ENCODE data around the gene MCU.
"Not testable (repeated sequence)": the region's sequence is repeated elsewhere in the genome, so short reads cannot be mapped to it uniquely, and the experiment has no call there.

Gene MCU

DNA sequence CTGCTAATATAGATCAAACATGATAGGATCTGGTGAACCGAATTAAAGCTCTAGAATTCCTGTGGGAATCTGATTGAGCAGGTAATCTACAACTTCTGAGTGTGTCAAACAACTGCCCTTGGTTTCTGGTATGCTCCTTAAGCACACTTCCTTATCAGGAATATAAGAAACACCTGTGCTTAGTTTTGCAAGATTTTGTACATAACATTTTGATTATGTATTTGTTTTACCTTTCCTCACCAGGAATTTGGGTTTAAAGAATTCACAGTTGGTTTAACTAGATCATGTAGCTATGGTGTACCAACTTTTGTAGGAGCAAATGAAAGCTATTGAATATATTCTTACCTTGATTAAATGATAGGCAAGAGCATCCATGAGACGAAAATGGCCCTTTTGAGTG lies 40.6 kb downstream of the MCU start:
- no peak for DNase-seq

DNA sequence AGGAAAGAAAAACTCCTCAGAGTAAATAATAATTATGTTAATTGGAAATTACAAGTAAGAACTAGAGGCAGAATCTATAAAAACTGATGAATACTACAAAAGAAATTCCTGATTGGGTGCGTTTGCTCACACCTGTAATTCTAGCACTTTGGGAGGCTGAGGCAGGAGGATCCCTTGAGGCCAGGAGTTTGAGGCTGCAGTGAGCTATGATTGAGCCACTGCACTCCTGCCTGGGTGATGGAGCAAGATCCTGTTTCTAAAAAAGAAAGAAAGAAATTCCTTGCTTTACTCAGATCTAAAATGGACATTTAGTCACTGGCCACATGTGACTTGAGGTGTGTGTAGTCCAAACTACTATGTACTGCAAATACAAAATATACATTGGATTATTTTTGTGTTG lies 42.0 kb downstream of the MCU start:
- DNase-seq: no peak

GRCh38 chr10:72735288-72735936 lies 43.5 kb downstream of the MCU start:
- no peak for DNase-seq

DNA sequence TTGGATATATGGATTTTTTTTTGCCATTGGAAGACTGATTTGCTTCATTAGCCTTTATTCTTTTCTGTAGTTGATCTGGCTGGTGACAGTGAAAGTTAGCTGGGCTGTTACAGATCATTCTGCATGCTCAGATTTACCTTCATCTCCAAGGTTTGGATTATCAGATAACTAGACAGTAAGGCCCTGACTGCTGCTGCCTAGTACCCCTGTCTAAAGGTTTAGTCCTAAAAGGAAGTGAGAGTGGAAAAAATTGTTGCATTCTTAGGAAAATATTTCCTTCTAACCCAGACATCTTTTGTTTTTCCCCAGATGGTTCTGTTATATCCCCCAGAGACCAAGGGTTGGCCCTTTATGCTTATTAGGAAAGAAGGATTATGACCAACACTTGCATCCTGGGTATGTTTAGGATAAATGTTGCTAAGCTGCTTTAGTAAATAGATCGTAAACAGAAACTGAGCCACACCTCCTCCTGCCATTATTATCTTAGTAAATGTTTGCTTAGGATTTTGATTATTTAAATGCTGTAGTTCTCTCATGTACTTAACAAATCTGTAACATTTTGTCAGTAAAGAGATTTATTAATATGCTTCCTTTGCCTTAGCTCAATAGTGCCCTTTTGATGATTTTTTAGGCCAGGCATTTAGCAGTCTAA lies 44.4 kb downstream of the MCU start:
- no peak for DNase-seq

GRCh38 chr10:72736828-72737220 lies 44.9 kb downstream of the MCU start:
- DNase-seq: no peak

DNA sequence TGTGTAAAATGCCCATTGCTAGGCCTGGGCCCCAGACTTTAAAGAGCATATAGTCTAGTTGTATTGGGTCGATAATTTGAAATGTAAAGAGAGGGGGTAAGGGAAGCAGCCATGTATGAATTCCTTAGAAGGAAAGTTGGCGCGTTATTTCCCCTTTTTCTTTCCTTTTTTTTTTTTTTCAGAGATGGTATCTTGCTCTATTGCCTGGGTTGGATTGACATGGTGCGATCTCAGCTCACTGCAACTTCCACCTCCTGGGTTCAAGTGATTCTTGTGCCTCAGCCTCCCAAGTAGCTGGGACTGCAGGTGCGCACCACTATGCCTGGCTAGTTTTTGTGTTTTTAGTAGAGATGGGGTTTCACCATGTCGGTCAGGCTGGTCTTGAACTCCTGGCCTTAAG lies 45.4 kb downstream of the MCU start:
- not testable (repeated sequence) for DNase-seq

- DNase-seq: no peak
These were observed 46.5 kb downstream of the MCU start for GRCh38 chr10:72738486-72738885.

DNA sequence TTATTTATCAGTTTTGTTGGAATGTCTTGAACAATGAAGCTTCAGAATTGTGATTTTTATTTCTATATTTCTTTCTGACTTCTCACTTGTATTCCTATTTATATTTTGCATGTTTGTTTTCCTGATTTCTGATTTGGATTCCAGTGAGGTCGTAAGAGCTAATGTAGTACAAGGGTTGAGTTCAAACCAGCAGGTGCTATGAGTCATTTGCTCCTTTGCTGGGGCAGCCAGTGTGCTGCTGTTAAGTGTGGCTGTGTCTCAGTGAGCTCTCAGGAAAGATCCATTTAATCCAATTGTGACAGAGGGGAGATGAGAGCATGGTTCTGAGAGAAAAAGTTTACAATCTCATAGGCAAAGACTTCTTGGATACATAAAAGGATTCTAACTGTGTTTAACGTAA lies 48.6 kb downstream of the MCU start:
- DNase-seq: no peak

GRCh38 chr10:72742092-72742491 lies 50.1 kb downstream of the MCU start:
- no peak for DNase-seq

GRCh38 chr10:72742797-72743196 lies 50.9 kb downstream of the MCU start:
- no peak for DNase-seq

- no peak for DNase-seq
These were observed 52.6 kb downstream of the MCU start for GRCh38 chr10:72744566-72744965.

GRCh38 chr10:72746426-72747363 lies 54.8 kb downstream of the MCU start:
- no peak for DNase-seq

DNA sequence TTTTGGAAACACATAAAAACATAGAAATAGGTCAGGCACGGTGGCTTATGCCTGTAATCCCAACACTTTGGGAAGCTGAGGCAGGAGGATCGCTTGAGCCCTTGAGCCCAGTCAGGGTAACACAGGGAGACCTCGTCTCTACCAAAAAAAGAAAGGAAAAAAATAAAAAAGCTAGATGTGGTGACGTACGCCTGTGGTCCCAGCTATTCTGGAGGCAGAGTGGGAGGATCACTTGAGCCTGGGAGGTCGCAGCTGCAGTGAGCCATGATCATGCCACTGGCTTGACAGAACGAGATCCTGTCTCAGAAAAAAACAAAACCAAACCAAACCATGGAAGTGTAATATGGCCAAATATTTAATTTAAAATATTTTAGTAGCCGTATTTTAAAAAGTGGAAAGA lies 55.6 kb downstream of the MCU start:
- no peak for DNase-seq

GRCh38 chr10:72753760-72754231 lies 61.9 kb downstream of the MCU start:
- no peak for DNase-seq

GRCh38 chr10:72754275-72755032 lies 62.5 kb downstream of the MCU start:
- no peak for DNase-seq

DNA sequence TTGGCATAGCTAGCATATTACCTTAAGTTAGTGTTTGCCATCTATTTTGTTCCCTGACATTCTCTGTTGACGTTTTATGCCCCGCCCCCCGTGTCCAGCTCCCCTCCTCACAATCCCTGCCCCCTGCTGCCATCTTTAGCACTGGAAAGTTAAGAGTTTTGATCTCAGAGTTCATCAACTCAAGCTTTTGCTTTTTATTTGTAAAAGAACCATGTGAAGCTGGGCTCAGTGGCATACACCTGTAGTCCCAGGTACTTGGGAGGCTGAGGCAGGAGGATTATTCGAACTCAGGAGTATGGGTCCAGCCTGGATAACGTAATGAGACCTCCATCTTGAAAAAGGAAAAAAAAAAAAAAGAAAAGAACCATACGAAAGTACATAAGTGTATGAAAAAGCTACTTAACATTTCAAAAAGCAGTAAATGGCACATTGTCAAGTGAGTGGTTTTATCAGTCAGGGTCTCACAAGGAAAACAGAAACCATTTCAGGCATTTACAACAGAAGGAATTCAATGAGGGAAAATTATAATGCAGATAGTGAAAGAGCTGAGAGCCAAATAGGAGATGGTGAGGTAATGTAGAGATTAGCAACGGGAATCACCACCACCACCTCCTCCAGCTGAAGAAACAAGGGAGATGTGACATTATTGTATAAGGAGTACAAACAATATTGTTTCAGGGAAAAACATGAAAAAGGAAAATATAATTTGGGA lies 64.9 kb downstream of the MCU start:
- no peak for DNase-seq

DNA sequence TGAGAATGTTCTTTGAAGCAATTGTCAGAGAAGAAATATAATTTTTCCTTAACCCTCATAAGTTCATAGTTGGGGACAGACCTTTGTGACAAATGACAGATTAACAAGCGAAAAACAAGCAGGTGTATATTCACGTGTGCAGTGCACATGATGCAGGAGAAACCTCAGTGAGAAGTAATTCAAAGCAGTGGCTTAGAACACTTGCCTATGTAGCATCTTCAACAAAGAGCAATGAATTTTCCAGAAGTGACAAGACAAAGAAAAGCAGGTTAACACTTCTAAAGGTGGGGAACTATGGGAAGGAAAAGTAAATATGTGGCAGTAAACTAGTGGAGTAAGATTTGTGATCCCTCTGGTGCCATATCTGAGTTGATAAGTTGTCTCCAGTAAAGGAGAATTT lies 65.8 kb downstream of the MCU start:
- no peak for DNase-seq

DNA sequence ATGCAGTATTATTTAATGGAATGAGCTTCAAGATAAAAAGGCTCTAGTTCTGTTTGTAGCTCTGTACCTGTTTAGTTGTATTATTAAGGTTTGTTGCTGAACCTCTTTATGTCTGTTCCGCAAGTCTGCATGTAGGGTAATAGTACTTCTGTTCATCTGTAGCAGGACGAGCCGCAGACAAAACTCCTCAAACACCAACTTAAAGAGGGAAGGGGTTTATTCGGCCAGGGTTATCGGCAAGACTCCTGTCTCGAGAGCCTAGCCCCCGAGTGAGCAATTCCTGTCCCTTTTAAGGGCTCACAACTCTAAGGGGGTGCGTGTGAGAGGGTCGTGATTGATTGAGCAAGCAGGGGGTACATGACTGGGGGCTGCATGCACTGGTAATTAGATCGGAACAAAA lies 67.0 kb downstream of the MCU start:
- not testable (repeated sequence) for DNase-seq

- no peak for DNase-seq
These were observed 67.6 kb downstream of the MCU start for GRCh38 chr10:72759584-72759983.

DNA sequence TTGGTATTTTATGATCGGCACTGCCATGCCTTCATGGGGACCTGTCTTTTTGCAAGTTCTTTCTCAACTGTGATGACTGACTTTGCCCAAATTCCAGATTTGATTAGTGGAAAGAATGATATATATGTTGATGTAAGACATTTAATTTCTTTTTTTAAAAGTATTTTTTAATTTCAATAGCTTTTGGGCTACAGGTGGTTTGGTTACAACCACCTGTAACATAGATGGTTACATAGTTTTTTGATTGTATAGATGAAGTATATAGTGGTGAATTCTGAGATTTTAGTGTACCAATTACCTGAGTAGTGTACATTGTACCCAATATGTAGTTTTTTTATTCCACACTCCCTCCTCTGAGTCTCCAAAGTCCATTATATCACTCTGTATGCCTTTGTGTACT lies 69.6 kb downstream of the MCU start:
- no peak for DNase-seq

DNA sequence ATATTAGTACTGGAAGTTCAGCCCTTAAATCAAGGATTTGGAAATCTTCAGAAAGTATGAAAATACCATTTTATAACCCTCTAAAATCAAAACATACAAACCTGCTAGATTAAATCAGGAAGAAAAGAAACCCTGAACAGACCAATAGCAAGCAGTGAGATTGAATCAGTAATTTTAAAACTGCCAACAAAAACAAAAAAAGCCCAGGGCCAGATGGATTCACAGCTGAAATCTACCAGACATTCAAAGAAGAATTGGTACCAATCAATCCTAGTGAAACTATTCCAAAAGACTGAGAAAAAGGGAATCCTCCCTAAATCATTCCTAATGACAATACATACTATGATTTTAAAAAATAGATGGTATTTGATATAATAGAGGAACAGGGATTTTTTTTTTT lies 70.1 kb downstream of the MCU start:
- no peak for DNase-seq

DNA sequence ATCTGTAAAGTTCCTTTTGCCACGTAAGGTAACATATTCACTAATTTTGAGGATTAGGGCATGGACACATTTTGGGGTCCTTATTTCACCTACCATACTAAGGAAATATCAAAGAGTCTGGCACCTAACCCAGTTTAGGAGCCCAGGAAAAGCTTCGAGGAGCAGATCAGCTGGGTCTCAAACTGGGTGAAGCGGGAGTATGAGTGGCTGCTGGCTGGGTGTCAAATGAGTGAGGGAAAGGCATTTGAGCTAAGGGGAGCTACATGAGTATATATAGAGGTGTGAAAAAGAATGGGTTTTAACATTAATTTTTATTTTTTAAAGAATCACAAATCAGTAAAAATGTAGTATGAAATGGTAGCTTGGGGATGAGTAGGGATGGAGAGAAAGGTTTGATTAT lies 71.3 kb downstream of the MCU start:
- DNase-seq: no peak
